Neural cell (in vitro differentiated cells): ENCODE data around the gene TXNRD1. TPM values are rescaled to one million over a fixed set of nuclear protein-coding genes. Genes with fewer than 3 reads are reported as not detected.

Experiments
- H2AFZ ChIP-seq: fragments of 200-600, 300-800 bp; sonication (generic), shearing (Covaris generic); 2 replicates; pipeline ENCODE4 v1.6.0; 2014; ENCODE audit warnings: low read depth, mild to moderate bottlenecking, antibody characterized with exemption, low read length, moderate library complexity
- H3F3A ChIP-seq: fragments of 200-600 bp; shearing (Covaris generic); 2 replicates; pipeline ENCODE4 v1.6.1; 2016; ENCODE audit warnings: mild to moderate bottlenecking, moderate library complexity, mixed read lengths, antibody characterized with exemption, low read length; ENCODE audit not compliant: insufficient read depth, poor library complexity, severe bottlenecking
- H3K27ac ChIP-seq: fragments of 200-600, 300-800 bp; sonication (generic), shearing (Covaris generic); 2 replicates; pipeline ENCODE4 v1.5.1; 2014; ENCODE audit warnings: mild to moderate bottlenecking, low read length, moderate library complexity
- H3K27me3 ChIP-seq: fragments of 300-800, 200-600 bp; sonication (generic), shearing (Covaris generic); 2 replicates; pipeline ENCODE4 v1.6.0; 2014; ENCODE audit warnings: mild to moderate bottlenecking, low read depth, low read length, moderate library complexity; ENCODE audit not compliant: insufficient read depth
- H3K36me3 ChIP-seq: fragments of 300-800, 200-600 bp; sonication (generic), shearing (Covaris generic); 2 replicates; pipeline ENCODE4 v1.5.1; 2014; ENCODE audit warnings: mild to moderate bottlenecking, antibody characterized with exemption, low read length, moderate library complexity; ENCODE audit not compliant: insufficient read depth
- H3K4me2 ChIP-seq: fragments of 300-800, 200-600 bp; sonication (generic), shearing (Covaris generic); 2 replicates; pipeline ENCODE4 v1.6.0; 2014; ENCODE audit warnings: mild to moderate bottlenecking, low read length
- H3K4me3 ChIP-seq: fragments of 300-800, 200-600 bp; sonication (generic), shearing (Covaris generic); 2 replicates; pipeline ENCODE4 v1.5.1; 2014; ENCODE audit warnings: mild to moderate bottlenecking, low read length, moderate library complexity
- H3K79me2 ChIP-seq: fragments of 200-600 bp; shearing (Covaris generic); replicated peaks from 2 replicates; pipeline ENCODE4 v1.6.0; 2014; ENCODE audit warnings: mild to moderate bottlenecking, low read length, moderate library complexity; ENCODE audit not compliant: insufficient read depth
- H3K9ac ChIP-seq: fragments of 300-800, 200-600 bp; sonication (generic), shearing (Covaris generic); 2 replicates; pipeline ENCODE4 v1.6.1; 2016; ENCODE audit warnings: mild to moderate bottlenecking, low read length, mixed read lengths
- H3K9me2 ChIP-seq: fragments of 200-600 bp; shearing (Covaris generic); 2 replicates; pipeline ENCODE4 v1.6.1; 2016; ENCODE audit warnings: mild to moderate bottlenecking, low read length, mixed read lengths; ENCODE audit not compliant: insufficient read depth
- H3K9me3 ChIP-seq: fragments of 200-600, 300-800 bp; sonication (generic), shearing (Covaris generic); 2 replicates; pipeline ENCODE4 v1.6.1; 2016; ENCODE audit warnings: mild to moderate bottlenecking, mixed run types, low read length, moderate library complexity, mixed read lengths
- H4K20me1 ChIP-seq: fragments of 200-600 bp; shearing (Covaris generic); 2 replicates; pipeline ENCODE4 v1.6.1; 2016; ENCODE audit warnings: mild to moderate bottlenecking, mixed run types; ENCODE audit not compliant: insufficient read depth
- CTCF ChIP-seq: fragments of 450-650 bp; IDR thresholded peaks from 2 replicates; pipeline ENCODE4 v1.5.1; 2014; ENCODE audit warnings: antibody characterized with exemption, mild to moderate bottlenecking, moderate library complexity; ENCODE audit not compliant: poor library complexity, severe bottlenecking
- EP300 ChIP-seq: fragments of 450-650 bp; conservative IDR thresholded peaks from 2 replicates; pipeline ENCODE4 v1.6.1; 2014; ENCODE audit warnings: antibody characterized with exemption, mild to moderate bottlenecking, moderate library complexity; ENCODE audit not compliant: poor library complexity, severe bottlenecking
- EZH2 ChIP-seq: fragments of 200-600, 300-800 bp; shearing (Covaris generic), sonication (generic); IDR thresholded peaks from 2 replicates; pipeline ENCODE4 v1.6.1; 2014; ENCODE audit warnings: antibody characterized with exemption, low read length, borderline replicate concordance, mild to moderate bottlenecking; ENCODE audit not compliant: insufficient read depth, poor library complexity, severe bottlenecking
- MXI1 ChIP-seq: fragments of 450-650 bp; conservative IDR thresholded peaks from 2 replicates; pipeline ENCODE4 v1.6.1; 2014; ENCODE audit warnings: antibody characterized with exemption, mild to moderate bottlenecking; ENCODE audit not compliant: poor library complexity, severe bottlenecking
- POLR2AphosphoS5 ChIP-seq: IDR thresholded peaks from 2 replicates; pipeline ENCODE4 v1.6.1; 2012
- RAD21 ChIP-seq: fragments of 450-650 bp; conservative IDR thresholded peaks from 2 replicates; pipeline ENCODE4 v1.6.1; 2014; ENCODE audit warnings: antibody characterized with exemption, mild to moderate bottlenecking, moderate library complexity
- REST ChIP-seq: IDR thresholded peaks from 2 replicates; pipeline ENCODE4 v1.6.1; 2012; ENCODE audit warnings: borderline replicate concordance
- SMC3 ChIP-seq: fragments of 450-650 bp; conservative IDR thresholded peaks from 2 replicates; pipeline ENCODE4 v1.6.1; 2014; ENCODE audit warnings: antibody characterized with exemption, mild to moderate bottlenecking, moderate library complexity; ENCODE audit not compliant: poor library complexity
- TAF1 ChIP-seq: IDR thresholded peaks from 2 replicates; pipeline ENCODE4 v1.6.1; 2012; ENCODE audit warnings: low read depth
- polyA plus RNA-seq: library from polyadenylated mRNA; depleted of rRNA; stranded (reverse); fragments of >200 nt; gene quantifications from 2 replicates; pipeline ENCODE4 v1.2.3, GENCODE V29; 2014

The TXNRD1 gene
- polyA plus RNA-seq, 1 donor from 2014 or later, result 59.6 TPM

GRCh38 chr12:104167519-104168458 lies 47.8 kb upstream of the TXNRD1 start:
- no peak overlapping the region for H2AFZ ChIP-seq
- H3K36me3 ChIP-seq, result no peaks in the 10 kb centered on the region
- H3K4me3 ChIP-seq, result no peak overlapping the region
- H3K27ac ChIP-seq, result no peak overlapping the region
- no peak overlapping the region for H3K9ac ChIP-seq
- H3K9me2 ChIP-seq, result no peaks in the 10 kb centered on the region
- H3K4me2 ChIP-seq, result no peak overlapping the region
- no peaks in the 10 kb centered on the region for H3K27me3 ChIP-seq
- no peaks in the 10 kb centered on the region for H3K79me2 ChIP-seq
- no peak for TF ChIP-seq RAD21
- TF ChIP-seq EZH2, result no peak
- TF ChIP-seq TAF1, result no peak
- no peak for TF ChIP-seq REST
- TF ChIP-seq EP300, result no peak
- no peak for TF ChIP-seq POLR2AphosphoS5
- no peak for TF ChIP-seq MXI1
- TF ChIP-seq SMC3, result no peak
- no peak for TF ChIP-seq CTCF
- H3K9me3 ChIP-seq, result no peaks in the 10 kb centered on the region
- H4K20me1 ChIP-seq, result no peaks in the 10 kb centered on the region
- no peaks in the 10 kb centered on the region for H3F3A ChIP-seq

GRCh38 chr12:104168596-104168995 lies 47.0 kb upstream of the TXNRD1 start:
- Histone ChIP-seq H3K36me3 (no peaks in the 10 kb centered on the region), H4K20me1 (no peaks in the 10 kb centered on the region), H2AFZ (no peak overlapping the region), H3F3A (no peaks in the 10 kb centered on the region), H3K9me3 (no peaks in the 10 kb centered on the region), H3K4me2 (no peak overlapping the region), H3K9ac (no peak overlapping the region), H3K4me3 (no peak overlapping the region), H3K27ac (no peak overlapping the region), H3K9me2 (no peaks in the 10 kb centered on the region), H3K27me3 (no peaks in the 10 kb centered on the region), H3K79me2 (no peaks in the 10 kb centered on the region)
- TF ChIP-seq CTCF, result no peak
- no peak for TF ChIP-seq SMC3
- no peak for TF ChIP-seq EZH2
- TF ChIP-seq REST, result no peak
- TF ChIP-seq RAD21, result no peak
- no peak for TF ChIP-seq MXI1
- TF ChIP-seq EP300, result no peak
- no peak for TF ChIP-seq POLR2AphosphoS5
